Measurements from ENCODE around the gene ARFRP1. TPM values are rescaled to one million over a fixed set of nuclear protein-coding genes. Genes with fewer than 3 reads are reported as not detected.

ARFRP1 gene
- total RNA-seq, 1 experiment from 2014 or later, result 119 TPM

- ChIA-PET CTCF (interaction anchor here (0.8 to 2.1 kb wide), 4 partner anchors 9 to 323 kb away, joined by 3 to 29 read pairs (median 4); no protein-coding TSS in a partner anchor), POLR2A (interaction anchor here (1.0 to 1.6 kb wide), 3 partner anchors 15 to 208 kb away, joined by 3 to 16 read pairs (median 12); partner anchors contain the start of gene TPD52L2)
- Histone ChIP-seq H3K36me3 (ENCODE audit: control insufficient read depth, insufficient read depth, low read length) (no peaks in the 10 kb centered on the region; the same call in 1 of the 2 replicates), H3K4me3 (ENCODE audit: low read depth, low read length) (no peak overlapping the region), H3K9me3 (no peaks in the 10 kb centered on the region), H3K27me3 (replicated peaks; ENCODE audit: control insufficient read depth, insufficient read depth, low read length) (no peaks in the 10 kb centered on the region), H3K4me1 (peaks cover 10% of the 10 kb centered on the region)
- no peak for TF ChIP-seq CTCF (IDR thresholded peaks at IDR 0.05; ENCODE audit: insufficient read depth in 1 of 2, low read depth in 1 of 2, low read length in 1 of 2, severe bottlenecking in 1 of 2, unreplicated experiment in 1 of 2)
- no peaks in the 10 kb centered on the region for H3K9me3 Mint-ChIP-seq (ENCODE audit: unreplicated experiment)
- H3K27ac Mint-ChIP-seq (ENCODE audit: unreplicated experiment), result peak overlapping the region; percentile 77
- H3K36me3 Mint-ChIP-seq (ENCODE audit: insufficient read depth, unreplicated experiment), result peaks cover 21% of the 10 kb centered on the region
- no peak for DNase-seq
- H3K4me3 Mint-ChIP-seq (ENCODE audit: unreplicated experiment), result peak overlapping the region; percentile 86
- no peaks in the 10 kb centered on the region for H3K27me3 Mint-ChIP-seq (ENCODE audit: insufficient read depth, unreplicated experiment)
- H3K4me1 Mint-ChIP-seq (ENCODE audit: low read depth, unreplicated experiment), result peaks cover 15% of the 10 kb centered on the region
- intact Hi-C loops (cut with micrococcal nuclease; ENCODE audit: unreplicated experiment), result no loop called here
- no TSS peak for BruUV-seq (replicated peaks)
Observed at GRCh38 chr20:63657260-63657936, 50.4 kb downstream of the ARFRP1 start.

- intact Hi-C loops (cut with micrococcal nuclease; ENCODE audit: unreplicated experiment), result no loop called here
Observed at GRCh38 chr20:63656451-63656850, 51.3 kb downstream of the ARFRP1 start.

GRCh38 chr20:63655249-63655648 is 52.5 kb downstream of the ARFRP1 start:
- intact Hi-C loops (cut with micrococcal nuclease; ENCODE audit: unreplicated experiment), result no loop called here
- H3K27me3 Mint-ChIP-seq (ENCODE audit: insufficient read depth, unreplicated experiment), result peaks cover 4% of the 10 kb centered on the region
- H3K36me3 ChIP-seq (ENCODE audit: control insufficient read depth, insufficient read depth, low read length), result no peaks in the 10 kb centered on the region
- no peak overlapping the region for H3K4me3 ChIP-seq (ENCODE audit: low read depth, low read length)
- BruUV-seq (replicated peaks), result no TSS peak
- H3K4me1 Mint-ChIP-seq (ENCODE audit: low read depth, unreplicated experiment), result peaks cover 22% of the 10 kb centered on the region
- no peak overlapping the region for H3K27ac Mint-ChIP-seq (ENCODE audit: unreplicated experiment)
- no peaks in the 10 kb centered on the region for H3K9me3 ChIP-seq
- no peak for TF ChIP-seq CTCF (IDR thresholded peaks at IDR 0.05; ENCODE audit: insufficient read depth in 1 of 2, low read depth in 1 of 2, low read length in 1 of 2, severe bottlenecking in 1 of 2, unreplicated experiment in 1 of 2)
- ChIA-PET POLR2A (interaction anchor here (0.6 kb wide), 1 partner anchor 37 kb away, joined by 3 read pairs; no protein-coding TSS in a partner anchor), CTCF (interaction anchor here (0.8 kb wide), 1 partner anchor 13 kb away, joined by 3 read pairs; no protein-coding TSS in a partner anchor)
- no peak for DNase-seq
- peaks cover 15% of the 10 kb centered on the region for H3K4me1 ChIP-seq
- H3K27me3 ChIP-seq (replicated peaks; ENCODE audit: control insufficient read depth, insufficient read depth, low read length), result no peaks in the 10 kb centered on the region
- H3K4me3 Mint-ChIP-seq (ENCODE audit: unreplicated experiment), result no peak overlapping the region
- no peaks in the 10 kb centered on the region for H3K9me3 Mint-ChIP-seq (ENCODE audit: unreplicated experiment)
- H3K36me3 Mint-ChIP-seq (ENCODE audit: insufficient read depth, unreplicated experiment), result peaks cover 20% of the 10 kb centered on the region

More at GRCh38 chr20:63656451-63656850, 51.3 kb downstream of the ARFRP1 start:
- H3K9me3 Mint-ChIP-seq (ENCODE audit: unreplicated experiment), result no peaks in the 10 kb centered on the region
- H3K27ac Mint-ChIP-seq (ENCODE audit: unreplicated experiment), result no peak overlapping the region
- H3K27me3 Mint-ChIP-seq (ENCODE audit: insufficient read depth, unreplicated experiment), result peaks cover 3% of the 10 kb centered on the region
- Histone ChIP-seq H3K4me3 (ENCODE audit: low read depth, low read length) (no peak overlapping the region), H3K27me3 (replicated peaks; ENCODE audit: control insufficient read depth, insufficient read depth, low read length) (no peaks in the 10 kb centered on the region), H3K9me3 (no peaks in the 10 kb centered on the region), H3K4me1 (peaks cover 15% of the 10 kb centered on the region), H3K36me3 (ENCODE audit: control insufficient read depth, insufficient read depth, low read length) (no peaks in the 10 kb centered on the region)
- no peak for DNase-seq
- TF ChIP-seq CTCF (IDR thresholded peaks at IDR 0.05; ENCODE audit: insufficient read depth in 1 of 2, low read depth in 1 of 2, low read length in 1 of 2, severe bottlenecking in 1 of 2, unreplicated experiment in 1 of 2), result no peak
- H3K36me3 Mint-ChIP-seq (ENCODE audit: insufficient read depth, unreplicated experiment), result peaks cover 26% of the 10 kb centered on the region
- H3K4me3 Mint-ChIP-seq (ENCODE audit: unreplicated experiment), result no peak overlapping the region
- ChIA-PET POLR2A (interaction anchor here (0.5 kb wide), 1 partner anchor 9 kb away, joined by 4 read pairs; no protein-coding TSS in a partner anchor), CTCF (no interaction called here)
- no TSS peak for BruUV-seq (replicated peaks)
- peaks cover 20% of the 10 kb centered on the region for H3K4me1 Mint-ChIP-seq (ENCODE audit: low read depth, unreplicated experiment)

Data from Caco-2 (cell line).